ENCODE data around the gene HOXA3.

DNA sequence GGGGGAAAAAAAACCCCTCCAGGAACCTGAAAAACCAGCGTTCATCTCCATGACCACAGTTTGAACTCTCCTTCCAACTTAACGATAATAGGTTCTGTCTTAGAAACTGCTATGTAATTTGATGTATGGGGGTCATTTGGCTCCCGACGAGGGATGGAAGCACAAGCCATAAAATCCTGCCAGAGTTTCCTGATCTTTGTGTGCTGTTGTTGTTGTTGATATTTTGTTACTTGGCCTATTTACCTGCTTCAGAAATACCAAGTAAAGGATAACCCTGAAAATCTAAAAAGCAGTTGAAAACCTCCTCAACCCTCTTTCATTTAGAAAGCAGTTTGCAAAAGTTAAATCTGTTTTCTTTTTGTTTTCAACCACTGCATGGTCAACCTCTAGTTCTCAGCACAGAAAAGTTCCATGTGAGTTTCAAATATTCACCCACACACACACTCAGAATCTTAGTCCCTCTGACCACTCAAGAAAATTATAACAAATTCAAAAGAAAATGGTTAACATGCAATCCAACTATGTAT, 40.6 kb downstream of the HOXA3 start:
- TF ChIP-seq, protein P1, sequence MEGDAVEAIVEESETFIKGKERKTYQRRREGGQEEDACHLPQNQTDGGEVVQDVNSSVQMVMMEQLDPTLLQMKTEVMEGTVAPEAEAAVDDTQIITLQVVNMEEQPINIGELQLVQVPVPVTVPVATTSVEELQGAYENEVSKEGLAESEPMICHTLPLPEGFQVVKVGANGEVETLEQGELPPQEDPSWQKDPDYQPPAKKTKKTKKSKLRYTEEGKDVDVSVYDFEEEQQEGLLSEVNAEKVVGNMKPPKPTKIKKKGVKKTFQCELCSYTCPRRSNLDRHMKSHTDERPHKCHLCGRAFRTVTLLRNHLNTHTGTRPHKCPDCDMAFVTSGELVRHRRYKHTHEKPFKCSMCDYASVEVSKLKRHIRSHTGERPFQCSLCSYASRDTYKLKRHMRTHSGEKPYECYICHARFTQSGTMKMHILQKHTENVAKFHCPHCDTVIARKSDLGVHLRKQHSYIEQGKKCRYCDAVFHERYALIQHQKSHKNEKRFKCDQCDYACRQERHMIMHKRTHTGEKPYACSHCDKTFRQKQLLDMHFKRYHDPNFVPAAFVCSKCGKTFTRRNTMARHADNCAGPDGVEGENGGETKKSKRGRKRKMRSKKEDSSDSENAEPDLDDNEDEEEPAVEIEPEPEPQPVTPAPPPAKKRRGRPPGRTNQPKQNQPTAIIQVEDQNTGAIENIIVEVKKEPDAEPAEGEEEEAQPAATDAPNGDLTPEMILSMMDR (IDR thresholded peaks at IDR 0.05) = no peak
- TF ChIP-seq MAFK (IDR thresholded peaks at IDR 0.05; ENCODE audit: partially characterized antibody) = no peak
- no peak for TF ChIP-seq POLR2A (IDR thresholded peaks at IDR 0.05; ENCODE audit: low read length)
- TF ChIP-seq CHD4 (IDR thresholded peaks at IDR 0.05; ENCODE audit: borderline replicate concordance) = no peak
- no peak for TF ChIP-seq RAD21 (conservative IDR thresholded peaks at IDR 0.05 in 1 of 2, IDR thresholded peaks at IDR 0.05 in 1 of 2)
- TF ChIP-seq ZFP36 (IDR thresholded peaks at IDR 0.05; ENCODE audit: borderline replicate concordance, partially characterized antibody) = no peak
- TF ChIP-seq EP300 (IDR thresholded peaks at IDR 0.05) = no peak
